ENCODE results near the gene TRRAP.
A peak's percentile ranks its signal among the peaks of the same experiment; 100 is the strongest.
"Not testable (repeated sequence)": the region's sequence is repeated elsewhere in the genome, so short reads cannot be mapped to it uniquely, and the experiment has no call there.

The TRRAP gene

GRCh38 chr7:98878365-98879197 is at the start of gene TRRAP:
TRRAP (plus strand) TSS chr7:98878532; CDS start chr7:98881151, 2,619 bp downstream.
- peak in 45 of 56 donors; percentile 8 to 79 (median 54) for DNase-seq

- no peak for DNase-seq
Measured at GRCh38 chr7:98830972-98831548, 47.3 kb upstream of the TRRAP start.

GRCh38 chr7:98831641-98832221 is 46.6 kb upstream of the TRRAP start:
- DNase-seq, result no peak

- no peak for DNase-seq
Measured at GRCh38 chr7:98833022-98833421, 45.3 kb upstream of the TRRAP start.

- no peak for DNase-seq
Measured at GRCh38 chr7:98834949-98835348, 43.4 kb upstream of the TRRAP start.

- DNase-seq, result peak in 10 of 56 donors; percentile 2 to 21 (median 7)
Measured at GRCh38 chr7:98836811-98837629, 41.3 kb upstream of the TRRAP start.

GRCh38 chr7:98837630-98837972 is 40.7 kb upstream of the TRRAP start:
- no peak for DNase-seq

- no peak for DNase-seq
Measured at GRCh38 chr7:98840096-98840495, 38.2 kb upstream of the TRRAP start.

- DNase-seq, result no peak
Measured at GRCh38 chr7:98840722-98841121, 37.6 kb upstream of the TRRAP start.

- peak in 50 of 56 donors; percentile 6 to 80 (median 38) for DNase-seq
Measured at GRCh38 chr7:98841179-98841997, 36.9 kb upstream of the TRRAP start.

GRCh38 chr7:98842552-98842951 is 35.8 kb upstream of the TRRAP start:
- DNase-seq, result not testable (repeated sequence)

GRCh38 chr7:98848918-98849317 is 29.4 kb upstream of the TRRAP start:
- DNase-seq, result no peak

- no peak for DNase-seq
Measured at GRCh38 chr7:98852826-98853225, 25.5 kb upstream of the TRRAP start.

GRCh38 chr7:98855610-98856422 is 22.5 kb upstream of the TRRAP start:
- no peak for DNase-seq

GRCh38 chr7:98860071-98860470 is 18.3 kb upstream of the TRRAP start:
- no peak for DNase-seq

GRCh38 chr7:98862203-98862602 is 16.1 kb upstream of the TRRAP start:
- no peak for DNase-seq

- DNase-seq, result no peak
Measured at GRCh38 chr7:98862716-98863420, 15.5 kb upstream of the TRRAP start.

GRCh38 chr7:98863601-98864000 is 14.7 kb upstream of the TRRAP start:
- no peak for DNase-seq

GRCh38 chr7:98864731-98865453 is 13.4 kb upstream of the TRRAP start:
- DNase-seq, result no peak
